HEK293T (cell line): ENCODE results near the gene UNC13C.

Experiments
- CTCF ChIA-PET: fragments of 350-600 bp; formaldehyde crosslinking; extraction: SDS; loops from one replicate; lab custom pipeline; 2021; ENCODE audit warnings: antibody characterized with exemption, inconsistent platforms; lab: Yijun Ruan, JAX
- POLR2A ChIA-PET: fragments of 350-600 bp; formaldehyde crosslinking; extraction: SDS; loops from one replicate; lab custom pipeline; 2020; ENCODE audit warnings: antibody characterized with exemption, inconsistent platforms; lab: Yijun Ruan, JAX
- DNase-seq: peaks from one replicate; pipeline ENCODE4 v3.0.0; 2012; ENCODE audit warnings: mixed read lengths; ENCODE audit errors: extremely low spot score
- ARNT ChIP-seq: fragments of 450-650 bp; IDR thresholded peaks from 2 replicates; pipeline ENCODE4 v1.6.1; 2017; ENCODE audit warnings: mild to moderate bottlenecking
- BHLHE40 ChIP-seq: fragments of 450-650 bp; IDR thresholded peaks from 2 replicates; pipeline ENCODE4 v1.6.1; 2016; ENCODE audit warnings: mild to moderate bottlenecking, moderate library complexity, borderline replicate concordance
- CTBP1 ChIP-seq: fragments of 450-650 bp; IDR thresholded peaks from 2 replicates; pipeline ENCODE4 v1.6.1; 2016; ENCODE audit warnings: borderline replicate concordance
- ELF4 ChIP-seq: fragments of 450-650 bp; IDR thresholded peaks from 2 replicates; pipeline ENCODE4 v1.6.1; 2017; ENCODE audit warnings: antibody characterized with exemption
- FOXA1 ChIP-seq: fragments of 450-650 bp; IDR thresholded peaks from 2 replicates; pipeline ENCODE4 v1.6.1; 2016; ENCODE audit warnings: mild to moderate bottlenecking
- FOXK2 ChIP-seq: fragments of 450-650 bp; IDR thresholded peaks from 2 replicates; pipeline ENCODE4 v1.6.1; 2016; ENCODE audit warnings: mild to moderate bottlenecking
- FOXM1 ChIP-seq: fragments of 450-650 bp; IDR thresholded peaks from 2 replicates; pipeline ENCODE4 v1.6.1; 2017; ENCODE audit warnings: mild to moderate bottlenecking, borderline replicate concordance
- HDGF ChIP-seq: fragments of 450-650 bp; IDR thresholded peaks from 2 replicates; pipeline ENCODE4 v1.6.1; 2017; ENCODE audit warnings: antibody characterized with exemption, borderline replicate concordance
- L3MBTL2 ChIP-seq: fragments of 450-650 bp; conservative IDR thresholded peaks from 2 replicates; pipeline ENCODE4 v1.6.1; 2016; ENCODE audit warnings: mild to moderate bottlenecking
- LEF1 ChIP-seq: fragments of 450-650 bp; IDR thresholded peaks from 2 replicates; pipeline ENCODE4 v1.6.1; 2017; ENCODE audit warnings: mild to moderate bottlenecking, borderline replicate concordance
- NFRKB ChIP-seq: fragments of 450-650 bp; IDR thresholded peaks from 2 replicates; pipeline ENCODE4 v1.6.1; 2016; ENCODE audit warnings: mild to moderate bottlenecking, moderate library complexity
- PKNOX1 ChIP-seq: fragments of 450-650 bp; IDR thresholded peaks from 2 replicates; pipeline ENCODE4 v1.6.1; 2016
- SP1 ChIP-seq: fragments of 450-650 bp; IDR thresholded peaks from 2 replicates; pipeline ENCODE4 v1.6.1; 2017
- SUZ12 ChIP-seq: fragments of 450-650 bp; IDR thresholded peaks from 2 replicates; pipeline ENCODE4 v1.6.1; 2016; ENCODE audit warnings: mild to moderate bottlenecking
- TARDBP ChIP-seq: fragments of 450-650 bp; IDR thresholded peaks from 2 replicates; pipeline ENCODE4 v1.6.1; 2016
- ZNF384 ChIP-seq: fragments of 450-650 bp; IDR thresholded peaks from 2 replicates; pipeline ENCODE4 v1.6.1; 2016

Gene UNC13C

GRCh38 chr15:54312528-54312927, 334.3 kb downstream of the UNC13C start:
- TF ChIP-seq LEF1, result no peak
- no peak for TF ChIP-seq L3MBTL2
- ChIA-PET CTCF (no interaction called here), POLR2A (no interaction called here)
- DNase-seq, result no peak

- TF ChIP-seq HDGF (no peak), SUZ12 (no peak), FOXK2 (no peak), FOXA1 (no peak), NFRKB (no peak), ZNF384 (no peak), ARNT (no peak), LEF1 (no peak), PKNOX1 (no peak), ELF4 (no peak)
- CTCF ChIA-PET, result no interaction called here
- POLR2A ChIA-PET, result no interaction called here
- no peak for DNase-seq
Measured at GRCh38 chr15:54321426-54321825, 343.2 kb downstream of the UNC13C start.

GRCh38 chr15:54322341-54322740, 344.1 kb downstream of the UNC13C start:
- no peak for TF ChIP-seq BHLHE40
- TF ChIP-seq HDGF, result no peak
- no peak for TF ChIP-seq CTBP1
- TF ChIP-seq ELF4, result no peak
- no peak for TF ChIP-seq SP1
- no peak for TF ChIP-seq FOXM1
- no peak for TF ChIP-seq PKNOX1
- no peak for TF ChIP-seq NFRKB
- TF ChIP-seq ARNT, result no peak
- no peak for TF ChIP-seq LEF1
- no peak for TF ChIP-seq SUZ12
- TF ChIP-seq TARDBP, result no peak
- no peak for TF ChIP-seq FOXK2
- TF ChIP-seq FOXA1, result no peak
- TF ChIP-seq ZNF384, result no peak
- no peak for TF ChIP-seq L3MBTL2
- POLR2A ChIA-PET, result no interaction called here
- DNase-seq, result no peak
- CTCF ChIA-PET, result no interaction called here

- ChIA-PET CTCF (no interaction called here), POLR2A (no interaction called here)
- DNase-seq, result no peak
- TF ChIP-seq HDGF (no peak), L3MBTL2 (no peak), FOXM1 (no peak), FOXA1 (no peak), ELF4 (no peak), SUZ12 (no peak), PKNOX1 (no peak), ZNF384 (no peak), LEF1 (no peak), SP1 (no peak), TARDBP (no peak), BHLHE40 (no peak)
Measured at GRCh38 chr15:54345301-54345700, 367.1 kb downstream of the UNC13C start.

GRCh38 chr15:54345827-54346226, 367.6 kb downstream of the UNC13C start:
- POLR2A ChIA-PET, result no interaction called here

GRCh38 chr15:54347082-54347827, 369.0 kb downstream of the UNC13C start:
- POLR2A ChIA-PET, result no interaction called here
- no peak for DNase-seq
- CTCF ChIA-PET, result no interaction called here
- TF ChIP-seq CTBP1, result no peak
- no peak for TF ChIP-seq FOXM1
- no peak for TF ChIP-seq ARNT
- no peak for TF ChIP-seq ELF4
- no peak for TF ChIP-seq SP1
- no peak for TF ChIP-seq HDGF
- TF ChIP-seq PKNOX1, result no peak
- no peak for TF ChIP-seq L3MBTL2
- no peak for TF ChIP-seq TARDBP
- no peak for TF ChIP-seq ZNF384
- no peak for TF ChIP-seq LEF1
- TF ChIP-seq FOXK2, result no peak
- TF ChIP-seq NFRKB, result no peak
- no peak for TF ChIP-seq BHLHE40

More at GRCh38 chr15:54345827-54346226, 367.6 kb downstream of the UNC13C start:
- no peak for DNase-seq
- no peak for TF ChIP-seq FOXM1
- TF ChIP-seq SP1, result no peak
- no peak for TF ChIP-seq ELF4
- no peak for TF ChIP-seq SUZ12
- no peak for TF ChIP-seq FOXA1
- TF ChIP-seq L3MBTL2, result no peak
- CTCF ChIA-PET, result no interaction called here
